Activated CD4-positive, alpha-beta T cell treated with anti-CD3 and anti-CD28 coated beads for 4 hours (primary cell): Measurements from ENCODE around the gene SYNGR3.
"Not testable (repeated sequence)": the region's sequence is repeated elsewhere in the genome, so short reads cannot be mapped to it uniquely, and the experiment has no call there.

Source experiments
- DNase-seq, 2 donors: peaks; one replicate each; pipeline ENCODE4 v3.0.0-alpha.2; 2020

SYNGR3 gene

GRCh38 chr16:2032285-2033056 is 42.7 kb downstream of the SYNGR3 start:
- no peak for DNase-seq

DNA sequence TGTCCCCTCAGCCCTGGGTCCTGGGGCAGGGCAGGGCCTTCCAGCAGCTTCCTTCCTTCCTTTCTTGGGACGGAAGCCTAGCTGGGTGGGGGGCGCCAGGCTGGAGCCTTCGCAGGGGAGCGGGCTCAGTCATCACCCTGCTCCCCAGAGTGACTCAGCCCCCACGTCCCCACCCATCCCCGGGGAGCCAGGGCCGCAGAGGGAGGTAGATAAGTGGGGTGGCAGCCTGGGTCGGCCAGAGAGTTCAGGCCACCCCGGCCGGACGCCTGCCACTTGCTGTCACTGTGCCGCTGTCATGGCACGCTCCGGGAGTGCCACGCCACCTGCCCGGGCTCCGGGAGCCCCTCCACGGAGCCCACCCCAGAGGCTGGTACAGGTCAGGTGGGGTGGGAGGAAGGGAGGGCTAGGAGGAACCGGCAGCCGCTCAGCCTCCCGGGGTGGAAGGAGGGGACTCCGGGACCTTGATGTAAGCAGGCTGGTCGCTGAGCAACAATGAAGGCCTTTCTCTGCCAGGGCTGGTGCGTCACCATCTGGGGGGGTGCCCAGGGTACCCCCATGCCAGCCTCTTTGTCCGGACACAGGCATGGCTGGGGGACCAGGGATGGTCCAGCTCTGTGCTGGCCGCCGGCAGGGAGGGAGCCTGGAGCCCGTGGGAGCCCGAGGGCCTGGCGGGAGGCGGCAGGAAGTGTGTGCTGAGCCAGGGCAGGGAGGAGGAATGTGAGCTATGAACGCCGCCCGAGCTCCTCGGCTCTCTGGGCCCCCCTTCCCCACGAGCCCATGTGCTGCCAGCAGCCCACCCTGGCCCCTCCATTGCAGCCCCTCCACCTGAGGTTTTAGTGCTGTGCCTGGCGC is 43.5 kb downstream of the SYNGR3 start:
- no peak for DNase-seq

- DNase-seq = not testable (repeated sequence)
Observed at GRCh38 chr16:2033909-2034695, 44.3 kb downstream of the SYNGR3 start.

- DNase-seq = no peak
Observed at GRCh38 chr16:2034696-2035430, 45.1 kb downstream of the SYNGR3 start.

DNA sequence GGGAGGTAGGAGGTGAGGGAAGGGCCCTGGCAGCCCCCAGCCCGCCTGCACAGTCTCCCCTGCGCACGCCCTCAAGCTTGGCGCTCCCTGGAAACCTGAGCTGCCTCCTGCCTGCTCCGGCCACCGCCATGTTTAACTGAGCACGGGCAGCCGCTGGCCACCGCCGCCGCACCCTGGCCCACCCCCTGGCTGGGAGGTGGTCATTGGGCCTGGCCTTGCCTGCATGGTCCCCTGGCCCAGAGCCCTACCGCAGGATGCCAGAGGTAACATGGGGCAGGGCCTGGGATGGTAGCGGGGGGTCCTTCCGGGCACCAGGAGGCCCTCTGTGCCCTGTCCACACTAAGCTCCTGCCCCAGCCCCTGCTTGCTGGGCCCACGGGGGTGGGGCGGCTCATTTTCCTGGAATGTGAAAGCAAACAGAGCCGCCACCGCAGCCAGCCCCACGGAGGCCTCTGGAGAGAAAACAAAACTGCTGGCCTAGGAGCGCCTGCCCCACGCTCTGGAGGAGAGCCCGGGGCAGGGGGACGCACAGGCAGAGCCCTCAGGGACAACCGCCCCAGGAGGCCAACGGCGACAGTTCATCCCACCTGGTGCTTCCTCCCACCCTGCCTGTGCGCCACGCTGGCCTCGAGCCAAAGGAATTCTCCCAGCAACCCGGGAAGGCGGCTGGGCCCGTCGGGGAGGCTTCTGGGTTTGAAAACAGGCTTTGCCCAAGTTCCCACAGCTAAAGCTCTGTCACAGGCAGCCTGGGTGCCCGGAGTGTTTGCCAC is 45.8 kb downstream of the SYNGR3 start:
- DNase-seq = no peak

GRCh38 chr16:2036200-2036966 is 46.6 kb downstream of the SYNGR3 start:
- no peak for DNase-seq

DNA sequence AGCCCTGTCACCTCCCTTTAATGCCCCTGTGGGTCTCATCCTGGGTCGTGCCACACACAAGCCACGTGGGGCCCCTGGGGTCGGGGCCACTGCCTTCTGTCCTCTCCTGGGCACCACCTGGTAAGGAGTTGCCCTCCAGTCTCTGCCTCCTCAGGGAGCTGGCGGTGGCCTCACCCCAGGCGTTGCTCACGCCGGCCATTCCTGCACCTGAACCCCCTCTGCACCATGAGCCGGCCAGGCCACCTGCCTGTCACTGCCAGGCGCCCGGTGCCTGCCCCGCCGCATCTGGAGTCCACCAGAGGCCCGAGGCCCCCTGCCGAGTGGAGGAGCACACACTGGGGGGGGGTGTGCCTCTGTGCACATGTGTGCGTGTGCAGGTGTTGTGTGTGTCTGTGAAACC is 47.3 kb downstream of the SYNGR3 start:
- no peak for DNase-seq

GRCh38 chr16:2037647-2038381 is 48.0 kb downstream of the SYNGR3 start:
- no peak for DNase-seq

DNA sequence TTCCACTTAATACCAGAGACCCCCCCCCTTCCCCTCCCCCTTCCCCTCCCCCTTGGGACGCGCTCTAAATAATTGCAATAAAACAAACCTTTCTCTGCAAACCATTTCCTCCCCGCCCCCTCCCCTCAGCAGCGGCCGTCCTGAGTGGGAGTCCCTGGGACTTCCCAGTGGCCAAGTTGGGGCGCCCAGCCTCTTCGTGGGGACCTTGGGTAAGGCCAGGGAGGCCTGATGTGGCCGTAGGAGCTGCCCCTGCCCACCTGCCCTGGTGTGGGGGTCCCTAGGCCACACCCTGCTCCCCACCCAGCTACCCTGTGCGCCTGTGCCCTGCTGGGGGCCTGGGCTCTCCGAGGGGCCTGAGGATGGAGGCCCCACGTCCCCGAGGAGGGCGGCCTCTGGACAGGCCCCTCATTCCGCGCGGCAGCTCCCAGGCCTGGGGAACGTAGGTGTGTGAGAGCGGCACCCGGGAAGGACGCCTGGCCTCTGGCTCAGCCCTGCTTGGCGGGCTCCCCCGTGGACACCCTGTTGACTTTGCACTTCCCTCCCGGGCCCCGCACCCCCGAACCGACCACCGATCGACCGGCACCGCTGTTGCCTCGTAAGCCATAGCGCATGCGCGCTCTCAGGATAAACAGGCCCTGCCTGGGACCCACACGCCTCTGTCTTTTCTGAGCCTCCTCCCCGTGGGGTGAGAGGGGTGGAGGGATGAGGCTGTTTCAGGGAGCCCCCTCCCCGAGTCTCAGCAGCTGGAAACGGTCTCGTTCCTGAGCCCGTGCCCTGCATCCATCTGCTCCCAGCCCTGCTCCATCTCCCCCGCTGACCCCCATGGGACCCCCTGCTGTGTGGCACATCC is 48.8 kb downstream of the SYNGR3 start:
- no peak for DNase-seq

- no peak for DNase-seq
Observed at GRCh38 chr16:2039274-2040031, 49.7 kb downstream of the SYNGR3 start.

DNA sequence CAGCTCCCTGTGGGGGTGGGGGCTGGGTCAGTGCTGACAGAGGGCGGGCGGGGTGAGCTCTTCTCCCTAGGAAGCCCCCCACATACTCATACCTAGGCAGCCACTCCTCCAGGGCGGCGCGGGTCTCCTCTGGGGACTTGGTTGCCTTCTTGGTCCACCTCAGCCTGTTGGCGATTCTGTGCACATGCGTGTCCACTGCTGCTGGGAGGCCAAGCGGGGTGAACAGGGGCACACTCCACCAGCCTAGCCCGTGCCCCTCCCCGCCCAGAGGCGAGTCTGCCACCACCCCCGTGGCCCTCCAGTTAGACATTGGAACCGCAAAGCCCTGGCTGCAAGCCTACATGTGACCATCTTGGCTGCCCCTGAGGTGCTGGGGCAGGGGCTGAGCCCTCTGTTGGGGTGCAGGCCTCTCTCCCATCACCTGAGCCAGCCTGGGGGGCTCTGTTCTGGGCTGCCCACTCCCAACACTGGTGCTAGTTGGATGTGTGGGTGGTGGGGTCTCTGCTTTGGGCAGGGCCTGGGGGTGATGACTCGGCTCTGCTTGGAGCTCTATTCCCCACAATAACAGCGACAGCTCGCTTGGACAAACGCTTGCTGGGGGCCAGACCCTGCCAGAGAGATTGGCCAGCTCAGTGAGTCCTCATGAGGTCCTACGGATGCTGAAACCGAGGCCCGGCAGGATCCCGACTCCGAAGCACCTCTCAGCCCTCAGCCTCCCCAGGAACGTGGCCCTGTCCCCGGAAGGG is 50.4 kb downstream of the SYNGR3 start:
- DNase-seq = no peak

DNA sequence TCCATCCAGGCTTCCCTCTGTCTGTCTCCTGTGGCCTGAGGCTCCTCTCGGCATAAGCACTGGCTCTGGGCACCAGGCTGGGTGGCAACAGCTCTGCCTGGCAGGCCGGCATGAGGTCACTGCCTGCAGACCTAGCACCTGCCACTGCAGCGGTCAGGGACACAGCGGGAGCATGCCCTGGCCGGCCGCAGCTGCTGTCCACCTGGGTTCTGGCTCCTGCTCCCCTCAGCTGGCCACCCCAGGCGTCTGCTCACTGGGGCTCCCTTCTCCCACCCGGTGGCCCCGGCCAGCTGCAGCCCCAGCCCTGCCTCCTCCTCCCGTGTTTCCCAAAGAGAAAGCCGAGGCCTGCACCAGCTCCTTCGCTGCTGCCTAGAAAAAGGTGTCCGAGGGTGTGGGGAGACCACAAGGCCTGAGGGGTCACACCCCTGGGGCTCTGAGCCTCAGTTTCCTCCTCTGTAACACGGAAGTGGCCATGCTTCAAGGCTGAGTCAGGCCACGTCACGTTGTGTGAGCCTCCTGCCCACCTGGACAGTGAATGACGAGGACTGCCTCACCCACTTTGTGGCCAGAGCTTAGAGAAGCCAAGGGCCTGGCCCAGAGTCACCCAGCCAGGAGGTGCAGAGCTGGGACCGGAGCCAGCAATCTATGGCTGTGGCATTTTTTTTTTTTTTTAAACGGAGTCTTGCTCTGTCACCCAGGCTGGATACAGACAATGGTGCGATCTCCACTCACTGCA is 51.2 kb downstream of the SYNGR3 start:
- DNase-seq = no peak

- no peak for DNase-seq
Observed at GRCh38 chr16:2042171-2042985, 52.6 kb downstream of the SYNGR3 start.

GRCh38 chr16:2042986-2043666 is 53.4 kb downstream of the SYNGR3 start:
- no peak for DNase-seq
